ENCODE data around the gene PRKG1.

PRKG1 gene

DNA sequence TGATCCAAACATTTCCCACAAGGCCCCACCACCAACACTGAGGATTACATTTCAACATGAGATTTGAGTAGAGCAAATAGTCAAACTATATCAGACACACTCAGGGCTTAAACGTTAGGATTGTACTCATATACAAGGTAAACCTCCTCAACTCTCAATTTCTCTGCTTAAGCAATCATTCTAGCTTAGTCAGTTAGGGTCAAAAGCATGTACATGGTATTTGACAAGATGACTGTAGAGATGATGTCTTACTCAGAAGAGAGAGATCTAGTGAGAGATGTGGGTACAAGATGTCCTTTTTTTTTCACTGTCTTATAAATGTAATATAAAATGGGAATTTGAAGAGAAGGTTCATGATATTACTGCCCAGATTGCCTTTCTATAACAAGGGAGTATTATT, 270.1 kb downstream of the PRKG1 start:
- H4K20me1 ChIP-seq (ENCODE audit: insufficient read depth, low read length), result no peaks in the 10 kb centered on the region
- no peaks in the 10 kb centered on the region for H3K27me3 ChIP-seq (ENCODE audit: low read depth, low read length)
- TF ChIP-seq EZH2phosphoT487 (IDR thresholded peaks at IDR 0.05; ENCODE audit: low read depth), result no peak
- TF ChIP-seq, protein P1, sequence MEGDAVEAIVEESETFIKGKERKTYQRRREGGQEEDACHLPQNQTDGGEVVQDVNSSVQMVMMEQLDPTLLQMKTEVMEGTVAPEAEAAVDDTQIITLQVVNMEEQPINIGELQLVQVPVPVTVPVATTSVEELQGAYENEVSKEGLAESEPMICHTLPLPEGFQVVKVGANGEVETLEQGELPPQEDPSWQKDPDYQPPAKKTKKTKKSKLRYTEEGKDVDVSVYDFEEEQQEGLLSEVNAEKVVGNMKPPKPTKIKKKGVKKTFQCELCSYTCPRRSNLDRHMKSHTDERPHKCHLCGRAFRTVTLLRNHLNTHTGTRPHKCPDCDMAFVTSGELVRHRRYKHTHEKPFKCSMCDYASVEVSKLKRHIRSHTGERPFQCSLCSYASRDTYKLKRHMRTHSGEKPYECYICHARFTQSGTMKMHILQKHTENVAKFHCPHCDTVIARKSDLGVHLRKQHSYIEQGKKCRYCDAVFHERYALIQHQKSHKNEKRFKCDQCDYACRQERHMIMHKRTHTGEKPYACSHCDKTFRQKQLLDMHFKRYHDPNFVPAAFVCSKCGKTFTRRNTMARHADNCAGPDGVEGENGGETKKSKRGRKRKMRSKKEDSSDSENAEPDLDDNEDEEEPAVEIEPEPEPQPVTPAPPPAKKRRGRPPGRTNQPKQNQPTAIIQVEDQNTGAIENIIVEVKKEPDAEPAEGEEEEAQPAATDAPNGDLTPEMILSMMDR (IDR thresholded peaks at IDR 0.05; ENCODE audit: low read depth, low read length), result no peak
- H3K79me2 ChIP-seq (ENCODE audit: low read length), result no peaks in the 10 kb centered on the region
- no peak overlapping the region for H3K27ac ChIP-seq (ENCODE audit: low read length)
- no peak overlapping the region for H2AFZ ChIP-seq (ENCODE audit: low read depth, low read length)
- H3K9ac ChIP-seq (ENCODE audit: low read length), result no peak overlapping the region
- no peaks in the 10 kb centered on the region for H3K36me3 ChIP-seq (replicated peaks; ENCODE audit: low read depth, low read length)
- H3K4me3 ChIP-seq (ENCODE audit: low read length), result no peak overlapping the region
- no peaks in the 10 kb centered on the region for H3K9me3 ChIP-seq (ENCODE audit: insufficient read depth, low read length)
- no peaks in the 10 kb centered on the region for H3K4me1 ChIP-seq (ENCODE audit: low read length)
- H3K4me2 ChIP-seq (ENCODE audit: low read length), result no peak overlapping the region

DNA sequence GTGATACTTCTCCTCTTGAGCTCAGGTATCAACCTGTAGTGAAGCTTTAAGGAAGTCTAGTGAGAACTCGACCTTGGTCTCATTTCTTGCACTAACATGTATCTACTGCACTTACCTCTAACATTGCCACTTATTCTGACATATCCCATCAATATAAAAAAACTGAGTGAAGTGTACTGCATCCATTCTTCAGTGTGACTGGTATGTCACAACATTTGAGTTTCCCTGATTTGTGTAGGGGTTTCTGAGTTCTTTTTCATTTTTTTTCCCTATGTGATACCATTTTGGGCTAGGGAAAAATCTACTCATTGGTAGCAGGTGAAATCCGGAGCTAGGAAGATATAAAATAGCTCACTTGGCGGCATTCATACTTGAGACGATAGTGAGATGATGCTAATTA, 274.3 kb downstream of the PRKG1 start:
- no peak overlapping the region for H3K4me2 ChIP-seq (ENCODE audit: low read length)
- no peak overlapping the region for H2AFZ ChIP-seq (ENCODE audit: low read depth, low read length)
- TF ChIP-seq EZH2phosphoT487 (IDR thresholded peaks at IDR 0.05; ENCODE audit: low read depth), result no peak
- TF ChIP-seq, protein P1 (IDR thresholded peaks at IDR 0.05; ENCODE audit: low read depth, low read length), result no peak
- no peak overlapping the region for H3K4me3 ChIP-seq (ENCODE audit: low read length)
- no peaks in the 10 kb centered on the region for H3K27me3 ChIP-seq (ENCODE audit: low read depth, low read length)
- no peak overlapping the region for H3K9ac ChIP-seq (ENCODE audit: low read length)
- no peaks in the 10 kb centered on the region for H3K36me3 ChIP-seq (replicated peaks; ENCODE audit: low read depth, low read length)
- H4K20me1 ChIP-seq (ENCODE audit: insufficient read depth, low read length), result no peaks in the 10 kb centered on the region
- no peaks in the 10 kb centered on the region for H3K9me3 ChIP-seq (ENCODE audit: insufficient read depth, low read length)
- no peaks in the 10 kb centered on the region for H3K4me1 ChIP-seq (ENCODE audit: low read length)
- no peak overlapping the region for H3K27ac ChIP-seq (ENCODE audit: low read length)
- no peaks in the 10 kb centered on the region for H3K79me2 ChIP-seq (ENCODE audit: low read length)

DNA sequence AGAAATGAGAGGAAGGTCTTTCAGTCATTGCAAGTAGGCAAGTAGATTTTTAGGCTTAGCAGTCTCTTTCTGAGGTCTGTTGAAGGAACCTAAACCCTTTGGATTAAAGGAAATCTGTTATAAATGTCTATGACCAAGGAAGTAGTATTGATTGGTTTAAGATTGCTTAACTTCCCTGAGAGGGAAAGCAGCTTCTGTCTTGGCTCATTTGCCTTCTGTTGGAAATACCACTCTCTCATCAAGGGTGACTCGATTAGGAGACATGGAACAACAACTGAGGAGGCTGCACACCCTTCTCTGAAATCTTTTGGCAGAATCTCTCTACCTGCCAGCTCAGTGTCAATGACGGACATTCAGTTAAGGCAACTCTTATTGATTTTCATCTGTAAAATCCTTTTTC, 282.9 kb downstream of the PRKG1 start:
- TF ChIP-seq EZH2phosphoT487 (IDR thresholded peaks at IDR 0.05; ENCODE audit: low read depth), result no peak
- TF ChIP-seq, protein P1 (IDR thresholded peaks at IDR 0.05; ENCODE audit: low read depth, low read length), result no peak

DNA sequence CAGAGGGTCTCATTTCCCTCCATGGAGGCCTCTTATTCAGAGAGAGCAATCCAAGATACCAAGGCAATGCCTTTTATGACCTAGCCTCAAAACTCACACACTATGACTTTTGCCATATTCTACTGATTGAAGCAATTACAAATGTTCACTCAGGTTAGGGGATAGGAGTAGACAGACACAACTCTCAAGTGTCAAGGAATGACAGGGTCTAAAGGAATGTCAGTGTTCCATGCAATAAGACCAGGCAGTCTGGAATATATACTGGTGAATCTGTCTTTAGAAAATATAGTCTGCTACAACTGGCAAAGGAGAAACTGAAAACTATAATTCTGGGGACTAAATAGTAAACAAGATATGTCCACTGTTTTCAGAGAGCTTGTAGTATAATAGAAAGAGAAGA, 283.9 kb downstream of the PRKG1 start:
- TF ChIP-seq, protein P1 (IDR thresholded peaks at IDR 0.05; ENCODE audit: low read depth, low read length), result no peak
- TF ChIP-seq EZH2phosphoT487 (IDR thresholded peaks at IDR 0.05; ENCODE audit: low read depth), result no peak
- H3K27me3 ChIP-seq (ENCODE audit: low read depth, low read length), result no peaks in the 10 kb centered on the region
- peaks cover 3% of the 10 kb centered on the region for H3K4me1 ChIP-seq (ENCODE audit: low read length)
- H3K27ac ChIP-seq (ENCODE audit: low read length), result no peak overlapping the region
- no peak overlapping the region for H3K4me3 ChIP-seq (ENCODE audit: low read length)
- no peak overlapping the region for H2AFZ ChIP-seq (ENCODE audit: low read depth, low read length)
- no peaks in the 10 kb centered on the region for H3K79me2 ChIP-seq (ENCODE audit: low read length)
- H4K20me1 ChIP-seq (ENCODE audit: insufficient read depth, low read length), result no peaks in the 10 kb centered on the region
- no peak overlapping the region for H3K4me2 ChIP-seq (ENCODE audit: low read length)
- H3K9ac ChIP-seq (ENCODE audit: low read length), result no peak overlapping the region
- no peaks in the 10 kb centered on the region for H3K36me3 ChIP-seq (replicated peaks; ENCODE audit: low read depth, low read length)
- H3K9me3 ChIP-seq (ENCODE audit: insufficient read depth, low read length), result no peaks in the 10 kb centered on the region

More for the DNA sequence above, 282.9 kb downstream of the PRKG1 start:
- H3K27me3 ChIP-seq (ENCODE audit: low read depth, low read length), result no peaks in the 10 kb centered on the region
- H3K9ac ChIP-seq (ENCODE audit: low read length), result no peak overlapping the region
- H3K9me3 ChIP-seq (ENCODE audit: insufficient read depth, low read length), result no peaks in the 10 kb centered on the region
- H3K4me2 ChIP-seq (ENCODE audit: low read length), result no peak overlapping the region
- H4K20me1 ChIP-seq (ENCODE audit: insufficient read depth, low read length), result no peaks in the 10 kb centered on the region
- H2AFZ ChIP-seq (ENCODE audit: low read depth, low read length), result no peak overlapping the region
- no peak overlapping the region for H3K4me3 ChIP-seq (ENCODE audit: low read length)
- no peaks in the 10 kb centered on the region for H3K4me1 ChIP-seq (ENCODE audit: low read length)
- no peaks in the 10 kb centered on the region for H3K36me3 ChIP-seq (replicated peaks; ENCODE audit: low read depth, low read length)
- no peak overlapping the region for H3K27ac ChIP-seq (ENCODE audit: low read length)
- H3K79me2 ChIP-seq (ENCODE audit: low read length), result no peaks in the 10 kb centered on the region

All from OCI-LY3 (cell line).